HEK293T (cell line): ENCODE measurements around the gene RUVBL2.

Source experiments
- BHLHE40 ChIP-seq: fragments of 450-650 bp; IDR thresholded peaks from 2 replicates; pipeline ENCODE4 v1.6.1; 2016; ENCODE audit warnings: mild to moderate bottlenecking, moderate library complexity, borderline replicate concordance
- ELF4 ChIP-seq: fragments of 450-650 bp; IDR thresholded peaks from 2 replicates; pipeline ENCODE4 v1.6.1; 2017; ENCODE audit warnings: antibody characterized with exemption
- FOXK2 ChIP-seq: fragments of 450-650 bp; IDR thresholded peaks from 2 replicates; pipeline ENCODE4 v1.6.1; 2016; ENCODE audit warnings: mild to moderate bottlenecking
- FOXM1 ChIP-seq: fragments of 450-650 bp; IDR thresholded peaks from 2 replicates; pipeline ENCODE4 v1.6.1; 2017; ENCODE audit warnings: mild to moderate bottlenecking, borderline replicate concordance
- HDGF ChIP-seq: fragments of 450-650 bp; IDR thresholded peaks from 2 replicates; pipeline ENCODE4 v1.6.1; 2017; ENCODE audit warnings: antibody characterized with exemption, borderline replicate concordance
- L3MBTL2 ChIP-seq: fragments of 450-650 bp; conservative IDR thresholded peaks from 2 replicates; pipeline ENCODE4 v1.6.1; 2016; ENCODE audit warnings: mild to moderate bottlenecking
- NFRKB ChIP-seq: fragments of 450-650 bp; IDR thresholded peaks from 2 replicates; pipeline ENCODE4 v1.6.1; 2016; ENCODE audit warnings: mild to moderate bottlenecking, moderate library complexity
- PKNOX1 ChIP-seq: fragments of 450-650 bp; IDR thresholded peaks from 2 replicates; pipeline ENCODE4 v1.6.1; 2016
- SP1 ChIP-seq: fragments of 450-650 bp; IDR thresholded peaks from 2 replicates; pipeline ENCODE4 v1.6.1; 2017
- TARDBP ChIP-seq: fragments of 450-650 bp; IDR thresholded peaks from 2 replicates; pipeline ENCODE4 v1.6.1; 2016
- ZNF384 ChIP-seq: fragments of 450-650 bp; IDR thresholded peaks from 2 replicates; pipeline ENCODE4 v1.6.1; 2016

DNA sequence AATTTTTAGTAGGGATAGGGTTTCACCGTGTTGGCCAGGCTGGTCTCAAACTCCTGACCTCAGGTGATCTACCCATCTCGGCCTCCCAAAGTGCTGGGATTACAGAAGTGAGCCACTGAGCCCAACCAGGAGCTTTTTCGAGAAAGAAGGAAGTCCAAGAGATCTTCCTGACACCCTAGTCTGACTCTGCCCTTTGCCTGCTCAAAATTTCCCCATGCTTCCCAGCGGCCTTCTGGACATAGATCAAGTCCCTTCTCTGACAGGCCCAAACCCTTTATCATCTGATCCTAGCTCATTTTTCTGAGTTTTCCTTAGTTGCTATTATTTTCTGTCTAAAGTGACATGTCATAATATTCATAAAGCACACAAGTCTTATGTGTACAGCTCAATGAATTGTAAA lies 40.5 kb upstream of the RUVBL2 start:
- no peak for TF ChIP-seq HDGF
- no peak for TF ChIP-seq TARDBP
- TF ChIP-seq BHLHE40, result no peak
- no peak for TF ChIP-seq L3MBTL2
- TF ChIP-seq SP1, result no peak
- TF ChIP-seq ZNF384, result no peak
- TF ChIP-seq NFRKB, result no peak
- no peak for TF ChIP-seq ELF4
- no peak for TF ChIP-seq FOXK2
- no peak for TF ChIP-seq FOXM1
- no peak for TF ChIP-seq PKNOX1
